Astrocyte (in vitro differentiated cells and primary cell): ENCODE data around the gene OBI1.

Experiments used
- EZH2 ChIP-seq: IDR thresholded peaks from 2 replicates; pipeline ENCODE4 v1.6.1; 2012; ENCODE audit warnings: mild to moderate bottlenecking, low read length, inconsistent platforms; ENCODE audit not compliant: insufficient read depth
- TF ChIP-seq, protein P1 (sequence below): IDR thresholded peaks from 2 replicates; pipeline ENCODE4 v1.5.1; 2011; ENCODE audit warnings: low read depth, mild to moderate bottlenecking, inconsistent platforms, low read length, moderate library complexity; ENCODE audit not compliant: insufficient read depth

DNA sequence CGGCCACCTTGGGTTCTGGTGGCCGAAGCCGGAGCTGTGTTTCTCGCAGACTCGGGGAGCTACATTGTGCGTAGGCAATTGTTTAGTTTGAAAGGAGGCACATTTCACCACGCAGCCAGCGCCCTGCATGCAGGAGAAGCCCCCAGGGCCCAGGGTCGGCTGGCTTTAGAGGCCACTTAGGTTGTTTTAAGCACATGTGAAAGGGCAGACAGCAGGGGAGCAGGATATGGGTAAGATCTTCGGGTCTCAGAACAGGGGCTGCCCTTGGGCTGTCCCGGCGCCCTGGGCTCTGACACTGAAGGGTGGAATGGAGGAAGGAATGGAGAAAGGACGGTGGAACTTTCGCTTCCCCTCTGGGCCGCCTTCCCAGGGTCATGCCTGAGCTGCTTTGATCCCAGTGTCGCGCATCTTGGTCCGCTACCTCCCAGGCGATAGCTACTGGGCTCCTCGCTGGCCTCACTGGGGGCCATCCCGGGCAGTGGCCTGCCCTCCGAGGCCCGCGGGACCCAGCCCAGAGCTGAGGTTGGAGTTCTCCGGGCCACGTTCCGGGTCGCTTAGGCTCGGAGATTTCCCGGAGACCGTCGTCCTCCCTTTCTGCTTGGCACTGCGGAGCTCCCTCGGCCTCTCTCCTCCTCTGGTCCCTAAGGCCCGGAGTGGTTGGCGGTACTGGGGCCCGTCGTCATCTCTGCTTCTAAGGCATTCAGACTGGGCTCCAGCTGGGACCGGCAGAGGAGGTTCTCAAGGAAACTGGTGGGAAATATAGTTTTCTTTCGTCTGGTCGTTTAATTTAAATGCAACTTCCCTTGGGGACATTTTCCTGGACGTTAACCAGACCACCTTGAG is 51.3 kb downstream of the OBI1 start:
- TF ChIP-seq EZH2 = peak; percentile 72
- TF ChIP-seq, protein P1, sequence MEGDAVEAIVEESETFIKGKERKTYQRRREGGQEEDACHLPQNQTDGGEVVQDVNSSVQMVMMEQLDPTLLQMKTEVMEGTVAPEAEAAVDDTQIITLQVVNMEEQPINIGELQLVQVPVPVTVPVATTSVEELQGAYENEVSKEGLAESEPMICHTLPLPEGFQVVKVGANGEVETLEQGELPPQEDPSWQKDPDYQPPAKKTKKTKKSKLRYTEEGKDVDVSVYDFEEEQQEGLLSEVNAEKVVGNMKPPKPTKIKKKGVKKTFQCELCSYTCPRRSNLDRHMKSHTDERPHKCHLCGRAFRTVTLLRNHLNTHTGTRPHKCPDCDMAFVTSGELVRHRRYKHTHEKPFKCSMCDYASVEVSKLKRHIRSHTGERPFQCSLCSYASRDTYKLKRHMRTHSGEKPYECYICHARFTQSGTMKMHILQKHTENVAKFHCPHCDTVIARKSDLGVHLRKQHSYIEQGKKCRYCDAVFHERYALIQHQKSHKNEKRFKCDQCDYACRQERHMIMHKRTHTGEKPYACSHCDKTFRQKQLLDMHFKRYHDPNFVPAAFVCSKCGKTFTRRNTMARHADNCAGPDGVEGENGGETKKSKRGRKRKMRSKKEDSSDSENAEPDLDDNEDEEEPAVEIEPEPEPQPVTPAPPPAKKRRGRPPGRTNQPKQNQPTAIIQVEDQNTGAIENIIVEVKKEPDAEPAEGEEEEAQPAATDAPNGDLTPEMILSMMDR = no peak
